Cardiac muscle cell (in vitro differentiated cells and primary cell): ENCODE results near the gene PRKAR1B. TPM values are rescaled to one million over a fixed set of nuclear protein-coding genes. Genes with fewer than 3 reads are reported as not detected.

ENCODE experiments used
- DNase-seq, 2 donors: peaks; one replicate each; pipeline versions ENCODE4 v3.0.0 to v3.0.0-alpha.2; 2010 to 2017; ENCODE audit warnings: low read depth in 1 of 2, low spot score in 1 of 2
- H3K27ac ChIP-seq: fragments of 200-600 bp; sonication (generic); 2 replicates; pipeline ENCODE4 v1.5.1; 2016
- H3K27me3 ChIP-seq: fragments of 200-600 bp; sonication (generic); 2 replicates; pipeline ENCODE4 v1.6.0; 2016; ENCODE audit warnings: control low read depth
- H3K36me3 ChIP-seq: fragments of 200-600 bp; sonication (generic); 2 replicates; pipeline ENCODE4 v1.5.1; 2016; ENCODE audit warnings: control low read depth
- H3K4me1 ChIP-seq: fragments of 200-600 bp; sonication (generic); 2 replicates; pipeline ENCODE4 v1.8.1; 2017; ENCODE audit warnings: low read depth, mild to moderate bottlenecking, mixed run types
- H3K4me3 ChIP-seq: fragments of 200-600 bp; sonication (generic); 2 replicates; pipeline ENCODE4 v1.5.1; 2016; ENCODE audit warnings: mild to moderate bottlenecking
- H3K9me3 ChIP-seq: fragments of 200-600 bp; sonication (generic); 2 replicates; pipeline ENCODE4 v1.5.1; 2017; ENCODE audit warnings: low read depth, mild to moderate bottlenecking, control low read depth
- polyA plus RNA-seq: library from polyadenylated mRNA; unstranded; fragments of >200 nt; fragmentation: Nextera tagmentation; extraction: Ambion mirVana; gene quantifications from 2 replicates; pipeline ENCODE4 v1.2.1, GENCODE V29; 2016
- total RNA-seq: library from RNA; depleted of rRNA; stranded (reverse); fragments of >200 nt; gene quantifications from 2 replicates; pipeline ENCODE4 v1.2.3, GENCODE V29; 2016
- TF ChIP-seq, protein P1 (sequence below): IDR thresholded peaks from 2 replicates; pipeline ENCODE4 v1.5.1; 2012; ENCODE audit warnings: low read depth, mild to moderate bottlenecking, low read length

Gene PRKAR1B
- total and polyA plus RNA-seq, 2 experiments from 2014 or later, result 32.8 to 40.2 TPM

DNA sequence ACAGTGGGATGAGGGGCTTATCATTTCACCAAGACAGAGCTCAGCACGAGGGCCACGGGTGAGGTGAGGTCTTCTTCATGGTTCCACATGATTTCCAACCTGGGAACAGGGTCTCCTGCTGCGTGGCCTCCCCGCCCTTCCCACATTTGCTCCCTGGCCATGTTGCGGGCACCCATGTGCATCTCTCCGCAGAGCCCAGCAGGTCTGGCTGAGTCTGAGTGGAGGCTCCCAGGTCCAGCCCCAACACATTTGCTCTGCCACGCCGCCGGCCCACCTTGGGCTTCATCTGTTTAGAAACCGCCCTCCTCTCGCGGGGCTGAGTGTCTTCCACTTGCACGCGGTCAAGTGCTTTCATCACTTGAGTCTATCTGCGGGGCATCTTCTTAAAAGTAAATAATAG is 14.8 kb upstream of the PRKAR1B start:
- Histone ChIP-seq H3K4me3 (no peak overlapping the region), H3K36me3 (no peaks in the 10 kb centered on the region), H3K27ac (no peak overlapping the region), H3K4me1 (peaks cover 17% of the 10 kb centered on the region), H3K9me3 (no peaks in the 10 kb centered on the region), H3K27me3 (no peaks in the 10 kb centered on the region)
- TF ChIP-seq, protein P1, sequence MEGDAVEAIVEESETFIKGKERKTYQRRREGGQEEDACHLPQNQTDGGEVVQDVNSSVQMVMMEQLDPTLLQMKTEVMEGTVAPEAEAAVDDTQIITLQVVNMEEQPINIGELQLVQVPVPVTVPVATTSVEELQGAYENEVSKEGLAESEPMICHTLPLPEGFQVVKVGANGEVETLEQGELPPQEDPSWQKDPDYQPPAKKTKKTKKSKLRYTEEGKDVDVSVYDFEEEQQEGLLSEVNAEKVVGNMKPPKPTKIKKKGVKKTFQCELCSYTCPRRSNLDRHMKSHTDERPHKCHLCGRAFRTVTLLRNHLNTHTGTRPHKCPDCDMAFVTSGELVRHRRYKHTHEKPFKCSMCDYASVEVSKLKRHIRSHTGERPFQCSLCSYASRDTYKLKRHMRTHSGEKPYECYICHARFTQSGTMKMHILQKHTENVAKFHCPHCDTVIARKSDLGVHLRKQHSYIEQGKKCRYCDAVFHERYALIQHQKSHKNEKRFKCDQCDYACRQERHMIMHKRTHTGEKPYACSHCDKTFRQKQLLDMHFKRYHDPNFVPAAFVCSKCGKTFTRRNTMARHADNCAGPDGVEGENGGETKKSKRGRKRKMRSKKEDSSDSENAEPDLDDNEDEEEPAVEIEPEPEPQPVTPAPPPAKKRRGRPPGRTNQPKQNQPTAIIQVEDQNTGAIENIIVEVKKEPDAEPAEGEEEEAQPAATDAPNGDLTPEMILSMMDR, result no peak
- DNase-seq, result no peak

- Histone ChIP-seq H3K36me3 (no peaks in the 10 kb centered on the region), H3K27me3 (no peaks in the 10 kb centered on the region), H3K27ac (no peak overlapping the region), H3K9me3 (no peaks in the 10 kb centered on the region), H3K4me1 (peaks cover 17% of the 10 kb centered on the region), H3K4me3 (no peak overlapping the region)
- TF ChIP-seq, protein P1, result no peak
- no peak for DNase-seq
These were observed 14.2 kb upstream of the PRKAR1B start for GRCh38 chr7:741191-741671.

DNA sequence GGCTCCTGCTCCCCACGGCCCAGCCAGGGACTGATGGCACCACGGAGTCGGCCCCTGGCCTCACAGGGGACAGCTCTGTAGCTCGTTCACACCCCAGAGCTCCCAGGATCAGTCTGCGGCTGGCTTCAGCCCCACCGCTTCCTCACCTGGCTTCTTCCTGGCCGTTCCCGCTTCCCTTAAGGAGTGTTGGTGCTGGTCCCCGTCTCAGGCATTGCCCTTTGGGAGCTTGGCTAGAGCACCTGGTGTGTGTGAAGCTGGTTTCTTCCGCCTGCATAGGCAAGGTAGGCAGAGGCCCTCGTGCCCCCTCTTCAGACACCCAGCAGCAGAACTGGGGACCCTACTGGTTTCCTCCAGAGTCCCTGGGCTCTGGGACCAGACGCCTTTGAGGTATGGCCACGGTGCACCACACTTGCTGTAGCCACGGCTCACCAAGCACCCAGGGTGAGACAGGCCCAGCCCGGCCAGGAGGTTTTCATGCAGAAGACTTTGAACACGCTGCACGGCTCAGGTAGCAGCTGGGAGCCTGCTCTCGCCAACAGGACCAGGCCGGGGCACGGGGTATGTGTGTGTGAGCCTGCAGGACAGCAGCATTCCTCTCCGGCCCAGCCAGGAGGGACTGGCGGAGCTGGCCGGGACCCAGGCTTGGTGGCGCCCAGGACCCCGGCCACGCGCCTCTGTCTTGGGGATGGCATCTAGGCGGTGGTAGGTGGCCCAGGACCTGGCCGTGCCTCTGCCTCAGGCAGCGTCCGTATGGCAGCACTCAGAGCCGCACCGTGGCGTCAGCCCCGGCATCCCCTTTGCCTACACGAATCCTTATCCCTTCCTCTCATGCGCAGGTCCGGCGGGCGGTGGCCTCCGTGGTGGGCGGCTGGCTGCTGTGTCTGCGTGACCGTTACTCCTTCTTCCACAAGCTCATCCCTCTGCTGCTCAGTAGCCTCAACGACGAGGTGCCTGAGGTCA is 13.2 kb upstream of the PRKAR1B start:
- H3K4me1 ChIP-seq, result peaks cover 8% of the 10 kb centered on the region

DNA sequence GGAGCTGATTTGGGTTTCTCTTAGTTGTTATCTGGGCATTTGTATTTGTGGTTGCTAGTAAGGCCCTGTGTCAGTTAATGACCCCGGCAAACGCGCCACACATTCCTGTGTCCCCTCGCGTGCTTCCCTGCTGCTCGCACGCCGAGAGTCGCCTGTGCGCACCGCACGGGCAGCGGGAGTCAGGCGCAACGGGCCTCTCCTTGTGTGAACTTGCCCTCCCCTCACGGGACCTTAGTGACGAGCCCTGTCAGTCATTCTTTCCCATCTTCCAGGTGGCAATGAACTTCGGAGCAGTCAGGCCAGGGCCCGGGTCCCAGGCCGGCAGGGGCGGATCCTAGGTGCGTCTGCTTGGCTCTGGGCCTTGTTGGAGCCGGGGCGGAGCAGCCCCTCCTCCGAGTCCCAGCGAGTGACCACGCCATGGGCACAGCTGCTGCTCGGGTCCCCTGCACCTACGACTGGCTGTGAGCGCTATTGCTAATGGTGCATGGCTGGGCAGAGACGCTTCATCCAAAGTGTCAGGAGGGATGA is 12.4 kb upstream of the PRKAR1B start:
- no peaks in the 10 kb centered on the region for H3K27me3 ChIP-seq
- no peak for DNase-seq
- H3K36me3 ChIP-seq, result no peaks in the 10 kb centered on the region
- TF ChIP-seq, protein P1, result no peak
- no peak overlapping the region for H3K4me3 ChIP-seq
- peaks cover 8% of the 10 kb centered on the region for H3K4me1 ChIP-seq
- H3K9me3 ChIP-seq, result no peaks in the 10 kb centered on the region
- no peak overlapping the region for H3K27ac ChIP-seq

More for the DNA sequence above, 13.2 kb upstream of the PRKAR1B start:
- Histone ChIP-seq H3K9me3 (no peaks in the 10 kb centered on the region), H3K4me3 (no peak overlapping the region), H3K27me3 (no peaks in the 10 kb centered on the region), H3K27ac (no peak overlapping the region), H3K36me3 (no peaks in the 10 kb centered on the region)
- DNase-seq, result no peak
- TF ChIP-seq, protein P1, result no peak

DNA sequence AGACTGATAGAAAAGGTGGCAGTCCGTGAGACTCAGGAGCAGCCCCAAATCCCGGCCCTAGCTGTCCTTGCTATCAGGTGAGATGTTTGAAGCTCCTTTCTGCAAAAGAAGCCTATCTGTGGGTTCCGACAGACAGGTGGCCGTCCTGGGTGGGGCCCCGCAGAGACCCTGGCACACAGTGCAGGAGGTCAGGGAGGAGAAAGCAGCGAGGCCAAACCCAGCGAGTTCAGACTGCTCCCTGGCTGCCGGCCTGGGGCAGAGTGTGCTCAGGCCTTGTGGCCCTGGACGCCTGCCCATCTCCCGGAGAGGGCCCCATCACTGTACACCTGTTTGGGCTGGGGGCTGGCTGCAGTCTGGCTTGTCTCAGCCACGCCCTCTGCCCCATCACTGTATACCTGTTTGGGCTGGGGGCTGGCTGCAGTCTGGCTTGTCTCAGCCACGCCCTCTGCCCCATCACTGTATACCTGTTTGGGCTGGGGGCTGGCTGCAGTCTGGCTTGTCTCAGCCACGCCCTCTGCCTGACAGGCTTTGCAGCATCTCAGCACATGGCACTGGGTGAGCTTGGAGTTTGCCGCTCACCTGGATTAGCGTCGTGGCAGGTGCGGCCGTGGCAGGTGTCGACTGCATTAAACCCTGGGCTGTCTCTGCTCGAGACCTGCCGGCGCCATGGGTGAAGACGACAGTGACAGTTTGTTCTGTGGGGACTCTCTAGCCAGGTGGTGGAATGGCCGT is 11.8 kb upstream of the PRKAR1B start:
- TF ChIP-seq, protein P1, result no peak
- Histone ChIP-seq H3K9me3 (no peaks in the 10 kb centered on the region), H3K27ac (no peak overlapping the region), H3K36me3 (no peaks in the 10 kb centered on the region), H3K27me3 (no peaks in the 10 kb centered on the region), H3K4me1 (peaks cover 8% of the 10 kb centered on the region), H3K4me3 (no peak overlapping the region)
- no peak for DNase-seq
